Measurements from ENCODE around the gene SERPINF2.
A peak's percentile ranks its signal among the peaks of the same experiment; 100 is the strongest.
"Not testable (repeated sequence)": the region's sequence is repeated elsewhere in the genome, so short reads cannot be mapped to it uniquely, and the experiment has no call there.

The SERPINF2 gene

DNA sequence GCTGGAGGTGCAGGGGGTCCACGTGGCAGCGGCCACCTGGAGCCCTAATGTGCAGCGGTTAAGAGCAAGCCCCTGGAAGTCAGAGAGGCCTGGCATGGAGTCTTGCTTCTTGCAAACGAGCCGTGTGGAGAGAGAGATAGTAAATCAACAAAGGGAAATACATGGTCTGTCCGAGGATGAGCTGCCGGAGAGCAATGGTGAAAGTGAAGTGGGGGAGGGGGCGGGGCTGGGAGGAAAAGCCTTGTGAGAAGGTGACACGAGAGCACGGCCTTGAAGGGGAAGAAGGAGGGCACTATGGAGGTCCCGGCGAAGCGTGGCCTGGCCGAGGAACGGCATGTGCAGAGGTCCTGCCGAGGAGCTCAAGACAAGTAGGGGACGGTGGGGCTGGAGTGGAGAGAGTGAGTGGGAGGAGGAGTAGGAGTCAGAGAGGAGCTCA lies 13.2 kb downstream of the SERPINF2 start:
- H3K4me1 Mint-ChIP-seq (ENCODE audit: low read depth), result no peaks in the 10 kb centered on the region
- no peak overlapping the region for H3K27ac Mint-ChIP-seq
- H3K9me3 Mint-ChIP-seq, result no peaks in the 10 kb centered on the region
- no peak for DNase-seq
- no peaks in the 10 kb centered on the region for H3K36me3 Mint-ChIP-seq (ENCODE audit: low read depth)
- H3K27me3 Mint-ChIP-seq, result no peaks in the 10 kb centered on the region
- no peak overlapping the region for H3K4me3 Mint-ChIP-seq

DNA sequence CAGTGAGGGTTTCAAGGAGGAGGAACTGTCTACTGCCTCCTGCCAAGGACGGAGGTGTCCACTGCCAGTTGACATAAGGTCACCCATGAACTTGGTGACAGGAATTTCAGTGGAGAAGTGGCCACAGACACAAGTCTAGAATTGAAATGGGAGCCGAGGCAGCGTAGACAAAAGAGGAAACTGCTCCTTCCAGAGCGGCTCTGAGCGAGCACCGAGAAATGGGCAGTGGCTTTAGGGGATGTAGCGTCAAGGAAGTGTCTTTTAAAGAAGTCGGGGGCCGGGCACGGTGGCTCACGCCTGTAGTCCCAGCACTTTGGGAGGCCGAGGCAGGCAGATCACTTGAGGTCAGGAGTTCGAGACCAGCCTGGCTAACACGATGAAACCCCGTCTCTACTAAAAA lies 16.1 kb downstream of the SERPINF2 start:
- H3K4me1 Mint-ChIP-seq (ENCODE audit: low read depth), result peaks cover 24% of the 10 kb centered on the region
- no peaks in the 10 kb centered on the region for H3K9me3 Mint-ChIP-seq
- no peaks in the 10 kb centered on the region for H3K36me3 Mint-ChIP-seq (ENCODE audit: low read depth)
- no peak for DNase-seq
- H3K27ac Mint-ChIP-seq, result no peak overlapping the region
- H3K4me3 Mint-ChIP-seq, result no peak overlapping the region
- no peaks in the 10 kb centered on the region for H3K27me3 Mint-ChIP-seq

DNA sequence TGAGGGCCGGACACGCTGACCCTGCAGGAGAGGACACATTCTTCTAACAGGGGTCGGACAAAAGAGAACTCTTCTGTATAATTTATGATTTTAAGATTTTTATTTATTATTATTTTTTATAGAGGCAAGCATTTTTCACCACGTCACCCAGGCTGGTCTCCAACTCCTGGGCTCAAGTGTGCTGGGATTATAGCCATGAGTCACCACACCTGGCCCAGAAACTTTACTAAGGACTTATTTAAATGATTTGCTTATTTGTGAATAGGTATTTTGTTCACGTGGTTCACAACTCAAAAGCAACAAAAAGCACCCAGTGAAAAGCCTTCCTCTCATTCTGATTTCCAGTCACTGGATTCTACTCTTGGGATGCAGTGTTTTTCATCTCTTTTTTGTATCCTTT lies 16.9 kb downstream of the SERPINF2 start:
- no peak overlapping the region for H3K4me3 Mint-ChIP-seq
- H3K27ac Mint-ChIP-seq, result no peak overlapping the region
- no peak for DNase-seq
- H3K27me3 Mint-ChIP-seq, result no peaks in the 10 kb centered on the region
- H3K36me3 Mint-ChIP-seq (ENCODE audit: low read depth), result no peaks in the 10 kb centered on the region
- H3K9me3 Mint-ChIP-seq, result no peaks in the 10 kb centered on the region
- peaks cover 31% of the 10 kb centered on the region for H3K4me1 Mint-ChIP-seq (ENCODE audit: low read depth)

DNA sequence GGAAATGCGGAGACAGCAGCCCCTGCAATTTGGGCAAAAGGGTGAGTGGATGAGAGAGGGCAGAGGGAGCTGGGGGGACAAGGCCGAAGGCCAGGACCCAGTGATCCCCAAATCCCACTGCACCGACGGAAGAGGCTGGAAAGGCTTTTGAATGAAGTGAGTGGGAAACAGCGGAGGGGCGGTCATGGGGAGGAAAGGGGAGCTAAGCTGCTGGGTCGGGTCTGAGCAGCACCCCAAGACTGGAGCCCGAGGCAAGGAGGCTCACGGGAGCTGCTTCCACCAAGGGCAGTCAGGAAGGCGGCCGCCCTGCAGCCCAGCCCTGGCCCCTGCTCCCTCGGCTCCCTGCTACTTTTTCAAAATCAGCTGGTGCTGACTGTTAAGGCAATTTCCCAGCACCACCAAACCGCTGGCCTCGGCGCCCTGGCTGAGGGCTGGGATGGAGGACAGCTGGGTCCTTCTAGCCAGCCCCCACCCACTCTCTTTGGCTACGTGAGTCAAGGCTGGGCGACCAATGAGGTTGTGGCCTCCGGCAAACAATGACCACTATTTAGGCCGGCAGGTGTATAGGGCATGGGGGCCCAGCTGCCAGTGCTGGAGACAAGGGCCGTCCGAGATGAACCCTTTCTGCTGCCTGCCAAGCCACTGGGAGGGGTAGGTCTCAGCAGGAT lies 19.7 kb downstream of the SERPINF2 start:
- Mint-ChIP-seq H3K36me3 (ENCODE audit: low read depth) (no peaks in the 10 kb centered on the region), H3K4me1 (ENCODE audit: low read depth) (peaks cover 33% of the 10 kb centered on the region), H3K9me3 (no peaks in the 10 kb centered on the region), H3K27ac (peak overlapping the region; percentile 40), H3K4me3 (no peak overlapping the region), H3K27me3 (no peaks in the 10 kb centered on the region)
- DNase-seq, result no peak

DNA sequence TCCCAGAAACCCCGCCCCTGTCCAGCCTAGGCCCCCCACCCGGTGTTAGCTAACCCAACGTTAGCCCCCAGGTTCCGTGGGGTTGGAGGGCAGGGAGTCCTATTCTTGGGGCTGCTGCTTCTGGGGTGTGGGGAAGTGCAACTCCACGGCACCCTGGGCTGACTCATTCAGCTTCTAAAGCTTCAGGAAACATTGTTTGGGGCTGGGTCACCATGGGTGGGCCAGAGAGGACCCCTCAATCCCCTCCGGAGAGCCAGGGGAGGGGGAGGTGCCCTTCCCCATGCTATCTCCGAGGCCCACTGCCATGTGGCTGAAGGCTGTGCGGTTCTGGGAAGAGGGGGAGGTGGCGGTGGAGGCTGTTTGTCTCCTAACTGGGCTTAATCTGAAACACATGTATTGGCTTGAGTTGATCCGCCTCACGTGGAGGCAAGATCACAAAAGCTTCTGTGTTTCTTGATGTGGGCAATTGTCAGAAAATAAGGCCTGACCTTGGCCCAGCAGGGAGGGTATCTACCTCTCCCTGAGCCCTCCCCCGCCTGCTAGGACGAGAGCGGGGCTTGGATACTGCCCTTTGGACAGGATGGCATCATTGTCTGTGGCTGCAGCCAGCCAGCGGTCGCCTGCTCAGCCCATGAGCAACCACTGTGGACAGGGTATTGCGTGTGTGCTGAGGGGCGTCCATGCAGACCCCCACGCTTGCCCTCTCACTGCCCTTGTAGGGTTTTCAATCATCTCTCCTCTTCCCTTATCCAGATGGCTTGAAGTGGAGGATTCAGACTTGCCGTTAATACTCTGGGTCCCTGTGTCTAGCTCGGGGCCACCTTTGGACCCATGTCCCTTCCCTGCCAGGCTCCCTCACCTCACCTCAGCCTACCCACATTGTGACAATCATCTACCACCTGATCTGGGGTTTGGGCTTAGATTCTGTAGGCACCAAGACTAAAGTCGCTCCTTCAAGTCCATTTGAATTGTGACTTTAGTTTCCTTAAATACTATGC lies 20.5 kb downstream of the SERPINF2 start:
- Mint-ChIP-seq H3K27ac (peak overlapping the region; percentile 76), H3K4me1 (ENCODE audit: low read depth) (peaks cover 37% of the 10 kb centered on the region), H3K9me3 (no peaks in the 10 kb centered on the region), H3K36me3 (ENCODE audit: low read depth) (no peaks in the 10 kb centered on the region), H3K4me3 (no peak overlapping the region), H3K27me3 (no peaks in the 10 kb centered on the region)
- peak; percentile 56 for DNase-seq

DNA sequence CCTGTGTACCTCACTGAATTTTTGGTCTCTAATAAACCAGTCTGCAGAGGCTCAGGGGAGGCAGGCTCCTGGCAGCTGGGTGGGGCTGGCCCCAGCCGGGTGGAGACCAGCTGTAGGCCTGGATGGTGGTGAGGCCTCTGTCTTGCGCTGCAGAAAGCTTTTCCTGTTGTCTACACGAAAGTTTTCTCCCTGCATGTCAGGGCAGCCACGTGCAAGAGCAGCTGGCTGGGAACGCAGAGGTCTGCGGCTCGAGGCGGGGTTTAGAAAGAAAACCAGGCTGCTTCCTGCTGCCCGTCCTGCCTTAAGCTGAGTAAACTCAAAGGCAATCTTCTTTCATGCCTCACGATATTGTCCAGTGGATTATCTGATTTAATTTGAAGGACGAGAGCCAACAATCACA lies 21.6 kb downstream of the SERPINF2 start:
- no peaks in the 10 kb centered on the region for H3K36me3 Mint-ChIP-seq (ENCODE audit: low read depth)
- H3K9me3 Mint-ChIP-seq, result no peaks in the 10 kb centered on the region
- peaks cover 38% of the 10 kb centered on the region for H3K4me1 Mint-ChIP-seq (ENCODE audit: low read depth)
- DNase-seq, result peak; percentile 70
- H3K4me3 Mint-ChIP-seq, result peak overlapping the region; percentile 1
- no peaks in the 10 kb centered on the region for H3K27me3 Mint-ChIP-seq
- peak overlapping the region; percentile 76 for H3K27ac Mint-ChIP-seq

DNA sequence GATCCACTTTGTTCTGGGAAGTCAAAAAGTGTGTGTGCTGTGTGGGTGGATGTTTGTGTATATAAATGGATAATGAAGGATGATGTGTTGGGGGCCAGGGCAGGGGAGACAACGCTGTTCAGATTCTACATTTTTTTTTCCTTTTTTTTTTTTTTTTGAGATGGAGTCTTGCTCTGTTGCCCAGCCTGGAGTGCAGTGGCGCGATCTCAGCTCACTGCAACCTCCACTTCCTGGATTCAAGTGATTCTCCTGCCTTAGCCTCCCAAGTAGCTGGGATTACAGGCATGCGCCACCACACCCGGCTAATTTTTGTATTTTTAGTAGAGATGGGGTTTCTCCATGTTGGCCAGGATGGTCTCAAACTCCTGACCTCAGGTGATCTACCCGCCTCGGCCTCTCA lies 22.0 kb downstream of the SERPINF2 start:
- H3K9me3 Mint-ChIP-seq; DNase-seq; H3K4me3 Mint-ChIP-seq; H3K27me3 Mint-ChIP-seq; H3K36me3 Mint-ChIP-seq (ENCODE audit: low read depth): not testable (repeated sequence)
- H3K27ac Mint-ChIP-seq, result peak overlapping the region; percentile 76
- H3K4me1 Mint-ChIP-seq (ENCODE audit: low read depth), result peaks cover 42% of the 10 kb centered on the region

DNA sequence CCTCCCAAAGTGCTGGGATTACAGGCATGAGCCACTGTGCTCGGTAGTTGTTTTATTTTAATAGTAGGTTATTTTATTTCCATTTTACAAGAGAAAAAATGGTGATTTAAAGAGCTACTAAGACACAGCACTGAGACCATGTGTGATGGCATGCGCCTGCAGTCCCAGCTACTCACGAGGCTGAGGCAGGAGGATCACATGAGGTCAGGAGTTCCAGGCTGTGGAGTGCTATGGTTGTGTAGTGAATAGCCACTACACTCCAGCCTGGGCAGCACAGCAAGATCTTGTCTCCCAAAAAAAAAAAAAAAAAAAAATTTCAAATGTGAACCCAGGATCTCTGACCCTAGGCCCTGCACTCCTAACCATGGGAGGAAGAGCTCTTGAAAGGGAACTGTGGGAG lies 22.9 kb downstream of the SERPINF2 start:
- no peaks in the 10 kb centered on the region for H3K27me3 Mint-ChIP-seq
- H3K4me3 Mint-ChIP-seq, result no peak overlapping the region
- H3K36me3 Mint-ChIP-seq (ENCODE audit: low read depth), result no peaks in the 10 kb centered on the region
- DNase-seq, result no peak
- no peaks in the 10 kb centered on the region for H3K9me3 Mint-ChIP-seq
- no peak overlapping the region for H3K27ac Mint-ChIP-seq
- peaks cover 47% of the 10 kb centered on the region for H3K4me1 Mint-ChIP-seq (ENCODE audit: low read depth)

DNA sequence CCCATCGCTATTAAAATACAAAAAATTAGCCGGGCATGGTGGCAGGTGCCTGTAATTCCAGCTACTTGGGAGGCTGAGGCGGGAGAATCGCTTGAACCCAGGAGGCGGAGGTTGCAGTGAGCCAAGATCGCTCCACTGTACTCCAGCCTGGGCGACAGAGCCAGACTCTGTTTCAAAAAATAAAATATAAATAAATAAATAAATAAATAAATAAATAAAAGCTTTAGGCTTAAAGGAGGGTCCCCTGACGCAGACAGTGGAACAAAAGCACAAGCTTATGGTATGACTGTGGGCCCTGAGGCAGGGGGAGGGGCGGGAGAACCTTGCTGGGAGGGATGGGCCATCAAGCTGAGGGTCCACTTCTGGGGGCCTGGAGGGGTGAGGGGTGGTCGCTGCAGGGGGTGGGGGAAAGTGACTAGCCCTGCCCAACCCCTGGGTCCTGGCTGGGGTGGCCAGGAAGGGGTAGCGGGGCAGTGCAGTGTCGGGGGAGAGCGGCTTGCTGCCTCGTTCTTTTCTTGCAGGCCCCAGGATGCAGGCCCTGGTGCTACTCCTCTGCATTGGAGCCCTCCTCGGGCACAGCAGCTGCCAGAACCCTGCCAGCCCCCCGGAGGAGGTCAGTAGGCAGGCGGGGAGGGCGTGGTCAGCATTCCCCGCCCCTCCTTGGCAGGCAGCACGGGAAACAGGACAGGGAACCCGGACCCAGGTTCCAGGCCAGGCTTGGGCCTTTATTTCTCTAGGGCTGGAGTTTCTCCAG lies 23.9 kb downstream of the SERPINF2 start:
- Mint-ChIP-seq H3K36me3 (ENCODE audit: low read depth) (no peaks in the 10 kb centered on the region), H3K27me3 (no peaks in the 10 kb centered on the region), H3K9me3 (no peaks in the 10 kb centered on the region), H3K4me1 (ENCODE audit: low read depth) (peaks cover 49% of the 10 kb centered on the region), H3K4me3 (no peak overlapping the region), H3K27ac (no peak overlapping the region)
- DNase-seq, result no peak

DNA sequence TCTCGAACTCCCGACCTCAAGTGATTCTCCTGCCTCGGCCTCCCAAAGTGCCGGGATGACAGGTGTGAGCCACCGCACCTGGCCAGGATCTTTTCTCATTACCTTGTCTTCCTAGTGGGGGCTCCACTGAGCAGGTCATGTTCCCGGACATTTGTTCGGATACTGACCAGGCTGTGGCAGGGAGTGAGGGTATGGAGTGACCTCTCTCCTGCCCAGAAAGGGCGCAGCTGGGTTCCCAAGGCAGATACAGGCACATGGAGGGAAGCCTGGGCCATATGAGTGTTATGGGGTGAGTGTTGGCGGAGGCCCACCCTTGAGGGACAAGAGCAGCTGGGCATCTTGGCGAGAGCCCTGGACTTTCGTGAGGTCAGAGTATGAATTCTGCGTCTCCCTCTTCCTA lies 24.7 kb downstream of the SERPINF2 start:
- Mint-ChIP-seq H3K4me3 (no peak overlapping the region), H3K9me3 (no peaks in the 10 kb centered on the region), H3K27me3 (no peaks in the 10 kb centered on the region), H3K27ac (no peak overlapping the region), H3K36me3 (ENCODE audit: low read depth) (no peaks in the 10 kb centered on the region), H3K4me1 (ENCODE audit: low read depth) (peaks cover 41% of the 10 kb centered on the region)
- no peak for DNase-seq

DNA sequence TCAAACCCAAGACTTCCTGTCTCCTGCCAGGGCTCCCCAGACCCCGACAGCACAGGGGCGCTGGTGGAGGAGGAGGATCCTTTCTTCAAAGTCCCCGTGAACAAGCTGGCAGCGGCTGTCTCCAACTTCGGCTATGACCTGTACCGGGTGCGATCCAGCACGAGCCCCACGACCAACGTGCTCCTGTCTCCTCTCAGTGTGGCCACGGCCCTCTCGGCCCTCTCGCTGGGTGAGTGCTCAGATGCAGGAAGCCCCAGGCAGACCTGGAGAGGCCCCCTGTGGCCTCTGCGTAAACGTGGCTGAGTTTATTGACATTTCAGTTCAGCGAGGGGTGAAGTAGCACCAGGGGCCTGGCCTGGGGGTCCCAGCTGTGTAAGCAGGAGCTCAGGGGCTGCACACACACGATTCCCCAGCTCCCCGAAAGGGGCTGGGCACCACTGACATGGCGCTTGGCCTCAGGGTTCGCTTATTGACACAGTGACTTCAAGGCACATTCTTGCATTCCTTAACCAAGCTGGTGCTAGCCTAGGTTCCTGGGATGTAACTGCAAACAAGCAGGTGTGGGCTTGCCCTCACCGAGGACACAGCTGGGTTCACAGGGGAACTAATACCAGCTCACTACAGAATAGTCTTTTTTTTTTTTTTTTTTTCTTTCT lies 27.3 kb downstream of the SERPINF2 start:
- Mint-ChIP-seq H3K36me3 (ENCODE audit: low read depth) (peaks cover 5% of the 10 kb centered on the region), H3K4me1 (ENCODE audit: low read depth) (peaks cover 22% of the 10 kb centered on the region), H3K4me3 (peak overlapping the region; percentile 36), H3K9me3 (no peaks in the 10 kb centered on the region), H3K27ac (peak overlapping the region; percentile 69), H3K27me3 (no peaks in the 10 kb centered on the region)
- peak; percentile 58 for DNase-seq

DNA sequence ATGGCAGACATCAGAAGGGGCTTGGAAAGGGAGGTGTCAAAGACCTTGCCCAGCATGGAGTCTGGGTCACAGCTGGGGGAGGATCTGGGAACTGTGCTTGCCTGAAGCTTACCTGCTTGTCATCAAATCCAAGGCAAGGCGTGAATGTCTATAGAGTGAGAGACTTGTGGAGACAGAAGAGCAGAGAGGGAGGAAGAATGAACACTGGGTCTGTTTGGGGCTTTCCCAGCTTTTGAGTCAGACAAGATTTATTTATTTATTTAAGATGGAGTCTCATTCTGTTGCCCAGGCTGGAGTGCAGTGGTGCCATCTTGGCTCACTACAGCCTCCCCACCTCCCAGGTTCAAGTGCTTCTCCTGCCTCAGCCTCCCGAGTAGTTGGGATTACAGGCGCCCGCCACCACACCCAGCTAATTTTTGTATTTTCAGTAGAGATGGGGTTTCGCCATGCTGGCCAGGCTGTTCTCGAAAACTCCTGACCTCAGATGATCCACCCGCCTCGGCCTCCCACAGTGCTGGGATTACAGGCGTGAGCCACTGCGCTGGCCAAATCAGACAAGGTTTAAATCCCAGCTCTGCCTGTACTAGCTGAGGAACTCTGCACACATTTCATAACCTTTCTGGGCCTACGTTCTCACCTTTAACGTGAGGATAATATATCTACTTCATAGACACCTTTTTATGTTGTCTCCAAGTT lies 30.5 kb downstream of the SERPINF2 start:
- not testable (repeated sequence) for DNase-seq, H3K4me3 Mint-ChIP-seq, H3K9me3 Mint-ChIP-seq, H3K27me3 Mint-ChIP-seq
- Mint-ChIP-seq H3K36me3 (ENCODE audit: low read depth) (peaks cover 31% of the 10 kb centered on the region), H3K27ac (peak overlapping the region; percentile 68), H3K4me1 (ENCODE audit: low read depth) (peaks cover 17% of the 10 kb centered on the region)

DNA sequence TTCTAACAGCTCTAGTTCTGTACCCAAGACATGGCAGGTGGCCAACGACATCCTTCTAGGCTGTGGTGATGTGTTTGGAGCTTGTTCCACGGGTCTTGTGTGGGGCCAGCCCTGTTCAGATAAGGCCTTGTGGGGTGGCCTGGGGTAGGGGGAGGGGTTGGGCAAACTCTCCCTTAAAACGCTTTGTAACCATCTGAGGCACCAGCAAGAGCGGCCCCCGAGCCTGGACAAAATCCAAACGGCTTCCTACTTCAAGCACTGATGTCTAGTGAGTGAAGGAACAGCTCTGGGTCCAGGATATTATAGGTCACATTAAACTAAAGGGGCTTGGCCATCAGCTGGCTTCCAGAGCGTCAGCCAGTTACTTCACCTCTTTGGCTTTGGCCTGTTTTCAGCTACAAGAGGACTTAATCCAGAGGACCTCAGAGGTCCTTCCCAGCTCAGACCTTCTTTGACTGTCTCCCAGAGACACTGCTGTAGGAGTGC lies 31.1 kb downstream of the SERPINF2 start:
- no peak overlapping the region for H3K4me3 Mint-ChIP-seq
- no peaks in the 10 kb centered on the region for H3K27me3 Mint-ChIP-seq
- no peak for DNase-seq
- H3K4me1 Mint-ChIP-seq (ENCODE audit: low read depth), result peaks cover 17% of the 10 kb centered on the region
- no peaks in the 10 kb centered on the region for H3K9me3 Mint-ChIP-seq
- H3K36me3 Mint-ChIP-seq (ENCODE audit: low read depth), result peaks cover 37% of the 10 kb centered on the region
- peak overlapping the region; percentile 47 for H3K27ac Mint-ChIP-seq
